ENCODE results near the gene RUVBL2.
"Not testable (repeated sequence)": the region's sequence is repeated elsewhere in the genome, so short reads cannot be mapped to it uniquely, and the experiment has no call there.

RUVBL2 gene

DNA sequence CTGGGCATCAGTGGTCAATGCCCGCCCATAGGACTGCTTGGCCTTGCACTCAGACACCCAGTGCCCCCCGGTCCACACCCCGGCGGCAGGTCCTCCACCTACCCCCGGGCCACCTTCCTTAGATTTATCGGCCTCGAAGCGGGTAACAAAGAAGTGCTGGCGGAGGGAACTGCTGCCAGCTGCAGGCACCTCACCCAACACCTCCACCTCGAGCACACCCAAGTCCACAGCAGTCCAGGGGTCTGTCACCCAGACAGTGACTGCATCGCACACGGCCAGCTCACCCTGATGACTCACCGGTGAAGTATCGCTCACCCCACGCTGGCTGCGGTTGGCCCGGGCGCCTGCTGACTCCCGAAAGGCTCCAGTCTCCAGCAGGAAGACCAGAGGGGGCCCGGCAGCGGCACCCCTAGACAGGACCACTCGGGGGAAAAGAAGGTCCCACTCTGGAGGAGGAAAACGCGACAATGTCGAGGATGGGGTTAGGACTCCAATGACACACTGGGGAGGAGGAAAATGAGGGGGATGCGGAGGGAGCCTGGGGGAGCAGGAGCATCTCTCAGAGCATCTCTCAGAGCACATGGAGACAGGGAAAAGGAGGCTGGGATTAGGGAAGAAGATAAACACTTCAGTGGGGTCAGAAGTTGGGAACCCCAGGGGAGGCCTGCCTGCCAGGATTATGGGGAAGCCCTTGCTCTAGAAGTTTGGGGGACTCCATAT is 45.0 kb downstream of the RUVBL2 start:
- in situ Hi-C loops (cut with MboI; ENCODE audit: low sequenced_read_pairs) = not testable (repeated sequence)

DNA sequence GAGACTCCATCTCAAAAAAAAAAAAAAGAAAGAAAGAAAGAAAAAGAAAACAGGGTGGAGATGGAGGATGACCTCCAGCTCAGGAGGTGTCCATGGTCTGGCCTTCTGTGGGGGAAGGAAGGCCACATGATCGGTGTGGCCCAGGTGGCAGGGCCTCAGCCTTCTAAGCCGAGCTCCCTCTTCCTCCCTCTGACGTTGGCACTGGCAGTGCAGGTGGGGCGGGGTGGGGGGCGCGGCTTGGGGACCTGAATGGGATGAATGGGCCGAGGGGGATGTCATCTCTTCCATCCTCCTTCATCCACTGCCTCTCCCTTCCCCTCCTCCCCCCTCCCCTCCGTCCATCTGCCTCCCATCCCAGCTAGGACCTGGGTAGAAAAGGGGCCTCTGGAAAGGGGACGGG is 46.0 kb downstream of the RUVBL2 start:
- in situ Hi-C loops (cut with MboI; ENCODE audit: low sequenced_read_pairs) = not testable (repeated sequence)

GRCh38 chr19:49042177-49042576 is 48.5 kb downstream of the RUVBL2 start:
- in situ Hi-C loops (cut with MboI; ENCODE audit: low sequenced_read_pairs) = no loop called here

DNA sequence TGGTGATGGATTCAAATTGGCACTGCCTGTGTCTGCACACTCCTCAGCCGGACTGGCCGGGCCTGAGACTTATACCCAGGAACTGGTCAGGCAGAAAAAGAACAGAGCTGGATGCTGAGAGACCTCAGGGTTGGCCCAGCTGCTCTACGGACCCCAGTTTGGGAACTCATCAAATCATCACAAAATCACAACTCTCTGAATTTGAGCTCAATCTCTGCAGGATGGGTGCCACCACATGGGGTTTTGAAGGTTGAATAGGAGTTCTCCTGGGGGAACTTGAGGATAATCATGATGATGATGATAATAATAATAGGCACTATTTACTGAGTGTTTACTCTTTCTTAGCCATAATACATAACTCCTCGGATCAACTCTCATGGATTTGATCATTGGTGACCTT is 49.0 kb downstream of the RUVBL2 start:
- in situ Hi-C loops (cut with MboI; ENCODE audit: low sequenced_read_pairs) = not testable (repeated sequence)

DNA sequence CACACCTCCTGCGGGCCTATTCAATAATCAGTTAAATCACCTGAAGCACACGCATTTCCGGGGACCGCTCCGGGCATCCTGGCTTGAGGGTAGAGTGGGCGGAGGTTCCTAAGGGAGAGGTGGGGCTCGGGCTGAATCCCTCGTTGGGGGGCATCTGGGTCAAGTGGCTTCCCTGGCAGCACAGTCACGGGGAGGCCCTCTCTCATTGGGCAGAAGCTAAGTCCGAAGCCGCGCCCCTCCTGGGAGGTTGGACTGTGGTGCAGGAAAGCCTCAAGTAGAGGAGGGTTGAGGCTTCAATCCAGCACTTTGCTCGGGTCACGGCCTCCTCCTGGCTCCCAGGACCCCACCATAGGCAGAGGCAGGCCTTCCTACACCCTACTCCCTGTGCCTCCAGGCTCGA is 49.9 kb downstream of the RUVBL2 start, which contains the start of gene CGB5:
Gene CGB5 (plus strand): TSS at position 301 of the 400 bp plus-strand sequence. CDS start 362 bp downstream, outside the sequence.
- in situ Hi-C loops (cut with MboI; ENCODE audit: low sequenced_read_pairs) = not testable (repeated sequence)

DNA sequence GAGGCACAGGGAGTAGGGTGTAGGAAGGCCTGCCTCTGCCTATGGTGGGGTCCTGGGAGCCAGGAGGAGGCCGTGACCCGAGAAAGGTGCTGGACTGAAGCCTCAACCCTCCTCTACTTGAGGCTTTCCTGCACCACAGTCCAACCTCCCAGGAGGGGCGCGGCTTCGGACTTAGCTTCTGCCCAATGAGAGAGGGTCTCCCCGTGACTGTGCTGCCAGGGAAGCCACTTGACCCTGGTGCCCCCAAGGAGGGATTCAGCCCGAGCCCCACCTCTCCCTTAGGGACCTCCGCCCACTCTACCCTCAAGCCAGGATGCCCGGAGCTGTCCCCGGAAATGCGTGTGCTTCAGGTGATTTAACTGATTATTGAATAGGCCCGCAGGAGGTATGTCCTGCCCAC is 55.3 kb downstream of the RUVBL2 start, which contains the start of gene CGB8:
Gene CGB8 (minus strand): TSS at position 101 of the 400 bp plus-strand sequence. CDS start 372 bp downstream, outside the sequence.
- in situ Hi-C loops (cut with MboI; ENCODE audit: low sequenced_read_pairs) = not testable (repeated sequence)

DNA sequence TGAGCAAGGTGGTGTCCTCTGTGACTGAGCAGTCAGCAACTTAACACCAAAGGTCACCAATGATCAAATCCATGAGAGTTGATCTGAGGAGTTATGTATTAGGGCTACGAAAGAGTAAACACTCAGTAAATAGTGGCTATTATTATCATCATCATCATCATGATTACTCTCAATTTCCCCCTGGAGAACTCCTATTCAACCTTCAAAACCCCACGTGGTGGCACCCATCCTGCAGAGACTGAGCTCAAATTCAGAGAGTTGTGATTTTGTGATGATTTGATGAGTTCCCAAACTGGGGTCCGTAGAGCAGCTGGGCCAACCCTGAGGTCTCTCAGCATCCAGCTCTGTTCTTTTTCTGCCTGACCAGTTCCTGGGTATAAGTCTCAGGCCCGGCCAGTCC is 56.1 kb downstream of the RUVBL2 start:
- in situ Hi-C loops (cut with MboI; ENCODE audit: low sequenced_read_pairs) = not testable (repeated sequence)

- in situ Hi-C loops (cut with MboI; ENCODE audit: low sequenced_read_pairs) = not testable (repeated sequence)
Observed at GRCh38 chr19:49050376-49051033, 56.8 kb downstream of the RUVBL2 start.

DNA sequence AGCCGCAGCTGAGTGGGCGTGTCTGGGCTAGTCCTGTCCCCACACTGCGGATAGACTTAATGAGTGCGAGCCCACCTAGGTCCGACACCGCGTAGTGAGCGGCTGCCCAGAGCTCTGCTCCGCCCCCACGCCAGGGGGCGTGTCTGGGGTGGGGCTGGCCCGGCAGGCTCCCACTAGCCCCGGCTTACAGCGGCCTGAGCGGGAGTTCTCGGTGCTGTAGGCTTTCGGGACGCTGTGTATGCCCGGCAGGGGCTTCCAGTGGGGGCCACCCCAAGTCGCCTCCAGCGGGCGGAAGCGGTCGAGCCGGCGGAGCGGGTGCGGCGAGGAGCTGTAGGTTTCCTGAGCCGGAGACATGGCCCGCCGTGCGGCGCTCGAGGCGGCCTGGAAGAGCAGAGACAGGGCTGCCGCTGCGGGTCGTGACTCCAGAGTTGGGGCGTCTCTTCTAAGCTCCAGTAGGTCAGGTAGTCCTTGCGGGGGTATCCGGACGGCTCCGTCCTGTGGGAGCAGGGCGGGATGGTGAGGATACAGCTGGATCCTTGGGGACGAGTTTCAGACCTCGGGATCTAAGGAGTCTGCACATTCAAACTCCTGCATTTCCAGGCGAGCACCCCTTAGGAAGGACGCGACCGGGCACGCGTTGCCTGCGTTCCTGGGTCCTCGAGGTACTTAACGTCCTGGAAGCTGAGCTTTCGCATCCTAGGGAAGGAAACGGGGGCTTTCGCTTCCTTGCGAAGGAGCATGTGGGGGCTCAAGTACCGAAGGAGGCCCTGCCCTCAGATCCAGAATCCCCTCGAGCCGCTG is 62.6 kb downstream of the RUVBL2 start:
- in situ Hi-C loops (cut with MboI; ENCODE audit: low sequenced_read_pairs) = no loop called here

GRCh38 chr19:49056902-49057596 is 63.4 kb downstream of the RUVBL2 start:
- in situ Hi-C loops (cut with MboI; ENCODE audit: low sequenced_read_pairs) = not testable (repeated sequence)

- in situ Hi-C loops (cut with MboI; ENCODE audit: low sequenced_read_pairs) = no loop called here
Observed at GRCh38 chr19:49057636-49058234, 64.0 kb downstream of the RUVBL2 start, which contains the start of gene CGB7. CGB7 (minus strand) TSS chr19:49057749; CDS start chr19:49055375, 2,374 bp downstream.

- in situ Hi-C loops (cut with MboI; ENCODE audit: low sequenced_read_pairs) = no loop called here
Observed at GRCh38 chr19:49058562-49058961, 64.9 kb downstream of the RUVBL2 start.

- in situ Hi-C loops (cut with MboI; ENCODE audit: low sequenced_read_pairs) = no loop called here
Observed at GRCh38 chr19:49059053-49059452, 65.4 kb downstream of the RUVBL2 start.

GRCh38 chr19:49061000-49061399 is 67.3 kb downstream of the RUVBL2 start:
- in situ Hi-C loops (cut with MboI; ENCODE audit: low sequenced_read_pairs) = no loop called here

- in situ Hi-C loops (cut with MboI; ENCODE audit: low sequenced_read_pairs) = no loop called here
Observed at GRCh38 chr19:49061445-49061844, 67.8 kb downstream of the RUVBL2 start.

DNA sequence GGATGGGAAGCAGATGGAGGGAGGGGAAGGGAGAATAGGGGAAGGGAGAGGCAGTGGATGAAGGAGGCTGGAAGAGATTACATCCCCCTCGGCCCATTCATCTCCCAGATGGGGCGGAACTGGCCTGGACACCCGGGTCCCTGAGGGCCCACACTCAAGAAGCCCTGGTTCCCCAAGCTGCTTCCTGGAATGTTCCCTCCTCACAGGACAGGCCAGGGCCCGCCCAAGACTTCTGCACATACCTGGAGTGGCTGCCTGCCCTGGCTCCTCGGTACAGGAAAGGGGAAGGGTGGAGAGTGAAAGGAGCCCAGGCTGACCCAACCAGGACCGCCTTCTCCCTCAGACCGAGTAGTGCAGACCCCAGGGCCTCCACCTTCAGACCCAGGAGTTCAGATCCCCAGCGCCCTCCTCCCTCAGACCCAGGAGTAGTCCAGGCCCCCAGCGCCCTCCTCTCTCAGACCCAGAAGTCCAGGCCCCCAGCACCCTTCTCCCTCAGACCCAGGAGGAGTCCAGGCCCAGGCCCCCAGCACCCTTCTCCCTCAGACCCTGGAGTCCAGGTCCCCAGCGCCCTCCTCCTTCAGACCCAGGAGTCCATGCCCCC is 70.4 kb downstream of the RUVBL2 start:
- in situ Hi-C loops (cut with MboI; ENCODE audit: low sequenced_read_pairs) = no loop called here

DNA sequence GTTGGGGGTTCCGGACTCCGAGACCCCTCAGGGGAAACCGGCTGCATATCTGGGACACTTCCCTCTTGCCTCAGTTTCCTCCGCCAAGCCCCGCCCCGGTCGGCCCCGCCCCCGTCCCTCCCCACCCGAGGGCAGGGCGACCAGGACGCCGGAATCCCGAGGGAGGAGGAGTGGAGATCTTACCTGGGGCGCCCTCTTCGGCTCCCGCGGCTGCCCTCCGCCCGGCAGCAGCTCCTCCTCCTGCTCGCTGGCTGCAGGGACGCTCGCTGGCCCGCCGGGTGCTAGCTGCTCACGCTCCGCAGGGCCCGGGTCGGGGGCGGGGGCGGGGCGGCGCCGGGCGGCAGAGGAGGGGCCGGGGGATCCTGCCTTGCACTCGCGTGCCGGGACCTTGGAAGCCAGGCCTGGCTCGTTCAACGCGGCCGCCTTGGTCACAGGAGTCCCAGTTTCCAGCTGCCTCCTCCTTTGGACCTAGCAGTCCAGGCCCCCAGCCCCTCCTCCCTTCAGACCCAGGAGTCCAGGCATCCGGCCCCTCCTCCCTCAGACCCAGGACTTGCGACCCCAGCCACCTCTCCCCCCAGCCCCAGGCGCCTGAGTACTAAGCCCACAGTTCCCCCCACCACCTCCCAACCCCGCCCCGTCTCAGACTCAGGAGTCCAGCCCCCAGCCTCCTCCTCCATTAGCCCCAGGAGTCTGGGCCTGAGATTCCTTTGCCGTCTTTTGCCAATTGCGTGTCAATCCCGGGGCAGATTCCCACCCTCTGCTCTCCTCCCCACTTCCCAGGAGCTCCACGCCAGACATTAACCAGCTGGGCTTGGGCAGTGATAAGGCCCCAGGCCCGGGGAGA is 71.3 kb downstream of the RUVBL2 start, which contains the start of gene NTF4:
Gene NTF4 (minus strand): TSS at position 51 of the 844 bp plus-strand sequence. CDS start 2,821 bp downstream, outside the sequence.
- in situ Hi-C loops (cut with MboI; ENCODE audit: low sequenced_read_pairs) = no loop called here

Measured in HL-60/S4 treated with retinoic acid at 250 ng/mL for 4 days and 3 days (cell line).